HS-5 (cell line): Measurements from ENCODE around the gene AFF2.

ENCODE experiments used
- DNase-seq: peaks from one replicate; pipeline ENCODE4 v3.0.0-alpha.2; 2012; ENCODE audit warnings: low read depth

AFF2 gene

DNA sequence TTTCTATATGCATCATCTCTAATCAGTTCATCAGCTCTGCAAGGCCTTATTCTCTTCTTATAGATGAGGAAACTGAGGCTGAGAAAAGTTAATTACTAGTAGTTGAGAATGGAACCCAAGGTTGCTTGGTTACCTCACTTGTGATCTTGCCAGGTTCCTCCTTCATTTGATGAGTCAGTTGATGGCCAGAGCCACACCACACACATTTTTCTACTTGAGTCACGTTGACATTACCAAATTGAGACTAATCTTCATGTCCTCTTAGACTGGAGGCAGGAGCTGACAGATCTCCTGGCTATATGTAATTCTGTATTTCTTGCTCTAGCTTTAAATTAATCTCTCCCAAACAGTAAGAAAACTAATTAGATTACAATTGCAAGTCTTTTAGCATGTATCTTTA lies 428.4 kb downstream of the AFF2 start:
- DNase-seq: no peak

DNA sequence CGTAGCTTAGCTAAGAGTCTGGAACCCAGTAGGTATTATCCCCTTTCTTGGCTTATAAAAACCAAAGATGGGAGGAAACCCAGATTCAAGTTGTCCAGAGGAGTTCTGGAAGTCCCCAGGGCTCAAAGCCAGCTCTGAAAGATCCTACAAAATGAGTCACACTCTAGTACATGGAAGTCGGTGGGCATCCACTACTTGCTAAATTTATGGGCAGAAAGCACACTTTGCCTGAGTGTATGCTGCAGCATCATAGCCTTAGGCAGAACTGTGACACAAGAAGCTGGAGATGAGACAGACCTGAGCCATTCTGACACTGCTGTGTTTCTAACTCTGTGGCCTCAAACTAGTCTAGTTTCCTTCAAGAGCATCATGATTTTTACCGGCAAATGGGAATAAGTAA lies 429.3 kb downstream of the AFF2 start:
- no peak for DNase-seq

GRCh38 chrX:148930206-148930729 lies 429.9 kb downstream of the AFF2 start:
- no peak for DNase-seq

GRCh38 chrX:148933881-148934280 lies 433.5 kb downstream of the AFF2 start:
- DNase-seq: no peak

DNA sequence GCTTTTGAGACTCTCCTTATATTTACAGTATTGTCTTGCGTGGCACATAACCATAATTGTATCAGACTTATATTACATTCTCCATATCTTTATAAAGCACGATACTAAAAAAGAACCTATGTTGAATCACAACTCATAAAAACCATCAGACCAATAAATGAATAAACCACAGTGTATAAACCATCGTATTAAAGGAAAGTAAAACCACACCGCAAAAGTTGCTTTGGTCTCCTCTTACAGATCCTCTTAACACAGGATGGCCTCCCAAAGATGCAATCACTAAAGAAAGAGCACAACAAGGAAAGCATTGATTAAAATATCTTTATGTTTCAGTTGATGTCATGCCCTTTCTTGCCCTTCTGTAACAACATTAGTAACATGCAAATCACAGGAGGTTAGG lies 437.9 kb downstream of the AFF2 start:
- no peak for DNase-seq

DNA sequence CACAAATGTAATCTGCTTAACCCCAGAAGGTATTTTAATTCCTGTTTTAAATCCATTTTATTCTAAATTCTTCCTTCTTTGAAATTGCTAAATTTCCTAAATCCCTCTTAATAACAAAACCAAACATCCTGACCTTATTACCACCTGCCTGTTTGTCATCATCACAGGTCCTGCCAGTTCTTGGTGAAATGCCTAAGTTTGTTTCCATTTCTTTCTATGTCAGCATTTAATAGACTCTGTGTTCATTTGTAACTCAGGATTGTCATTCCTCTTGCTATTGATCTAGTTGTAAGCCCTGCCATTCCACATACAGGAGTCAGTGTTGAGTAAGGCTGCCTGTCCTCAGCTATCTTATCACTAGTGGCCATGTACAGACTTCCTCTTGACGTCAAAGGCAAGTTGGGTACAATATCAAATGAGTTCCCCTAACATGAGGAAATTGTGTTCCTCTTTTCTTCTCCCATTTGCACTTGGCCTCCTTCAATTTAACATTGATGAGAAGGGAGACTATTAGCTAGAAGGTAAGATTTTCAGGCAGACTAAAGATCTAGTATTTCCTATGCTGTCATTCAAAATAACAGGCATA lies 440.1 kb downstream of the AFF2 start:
- no peak for DNase-seq

DNA sequence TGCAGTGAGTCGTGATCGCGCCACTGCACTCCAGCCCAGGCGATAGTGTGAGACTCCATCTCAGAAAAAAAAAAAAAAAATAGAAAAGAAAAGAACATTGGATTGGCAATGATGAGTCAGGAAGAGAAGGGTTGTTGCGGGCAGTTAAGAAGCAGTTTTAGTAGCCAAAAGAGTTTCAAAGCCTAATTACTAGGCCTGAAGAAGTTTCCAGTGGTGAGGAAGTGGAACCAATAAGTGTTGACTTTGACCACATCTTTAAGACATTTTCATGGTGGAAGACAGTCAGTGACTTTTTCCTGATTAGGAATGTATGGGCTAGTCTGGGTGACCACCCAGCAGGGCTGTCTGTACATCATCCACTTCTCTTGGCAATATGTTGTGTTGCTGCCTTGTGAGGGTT lies 442.3 kb downstream of the AFF2 start:
- no peak for DNase-seq

DNA sequence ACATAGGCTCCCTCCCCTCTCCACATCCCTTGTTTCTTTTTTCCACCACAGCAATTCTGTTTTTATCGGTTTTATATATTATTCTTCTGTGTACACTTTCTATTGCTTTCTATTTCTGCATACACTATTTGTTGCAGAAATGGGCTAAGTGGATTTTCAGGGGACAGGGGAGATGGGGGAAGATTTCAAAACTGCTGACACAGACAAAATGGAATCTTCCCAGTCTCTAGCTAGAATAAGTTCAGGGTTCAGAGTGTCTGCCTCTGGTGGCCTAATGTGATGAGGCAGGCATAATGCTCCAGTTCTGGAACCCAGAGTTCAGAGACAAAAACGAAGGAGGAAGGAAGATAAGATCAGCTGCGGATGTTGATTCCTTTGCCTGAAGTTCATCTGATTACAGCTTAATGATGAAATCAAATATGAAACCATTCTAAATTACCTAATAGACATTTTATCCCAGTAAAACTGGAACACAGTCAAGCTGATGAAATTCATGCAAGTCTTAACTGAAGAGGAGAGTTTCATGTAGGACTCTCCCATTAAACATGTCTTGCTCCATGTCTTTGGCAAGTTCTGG lies 447.1 kb downstream of the AFF2 start:
- no peak for DNase-seq

DNA sequence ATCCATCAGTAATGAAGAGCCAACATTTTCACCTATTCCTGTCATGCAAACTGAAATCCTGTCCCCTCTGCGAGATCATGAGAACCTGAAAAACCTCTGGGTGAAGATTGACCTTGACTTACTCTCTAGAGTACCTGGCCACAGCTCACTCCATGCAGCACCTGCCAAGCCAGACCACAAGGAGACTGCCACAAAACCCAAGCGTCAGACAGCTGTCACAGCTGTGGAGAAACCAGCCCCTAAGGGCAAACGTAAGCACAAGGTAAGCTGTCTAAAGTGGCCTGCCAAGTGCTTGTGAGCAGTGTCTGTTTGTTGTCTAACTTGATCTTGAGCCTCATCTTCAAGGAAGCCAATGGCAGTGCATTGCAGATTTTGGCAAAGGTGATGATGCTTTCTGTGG lies 455.9 kb downstream of the AFF2 start:
- no peak for DNase-seq

DNA sequence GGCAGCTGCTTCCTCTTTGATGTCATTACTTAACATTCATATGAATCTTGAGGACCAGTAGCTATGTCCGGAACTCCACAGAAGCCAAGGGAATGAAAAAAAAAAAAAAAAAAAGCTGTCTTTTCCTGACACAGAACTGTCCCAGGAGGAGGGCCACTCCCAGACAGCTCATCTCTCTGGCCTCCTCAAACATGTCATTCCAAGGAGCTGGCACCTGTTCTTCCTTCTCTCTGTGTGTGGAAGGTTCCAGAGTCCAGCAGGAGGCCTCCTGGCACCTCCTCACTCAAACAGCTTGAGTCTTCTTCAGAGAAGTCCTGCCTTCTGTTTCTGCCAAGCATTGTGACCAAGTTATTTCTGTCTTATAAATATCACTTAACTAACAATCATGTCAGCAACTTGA lies 458.5 kb downstream of the AFF2 start:
- no peak for DNase-seq

- DNase-seq: no peak
These were observed 459.6 kb downstream of the AFF2 start for GRCh38 chrX:148960060-148960459.

DNA sequence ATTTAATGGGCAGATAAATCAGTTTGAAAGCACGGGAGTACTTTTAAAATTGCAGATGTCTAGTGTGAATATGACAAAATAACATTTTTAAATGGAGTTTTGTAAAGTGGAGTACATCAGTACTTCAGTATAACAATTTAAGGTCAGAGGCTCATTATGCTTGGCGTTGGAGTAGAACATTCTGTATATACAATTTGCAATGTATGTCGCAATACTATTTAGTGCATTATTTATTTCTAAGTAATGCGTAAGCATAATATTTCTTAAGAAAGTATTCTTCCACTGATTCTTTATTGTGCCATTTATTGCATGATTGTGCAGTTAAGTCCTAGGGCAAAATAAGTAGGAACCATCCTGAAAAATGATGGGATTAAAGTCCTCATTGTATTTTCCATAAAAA lies 461.6 kb downstream of the AFF2 start:
- DNase-seq: no peak

- DNase-seq: no peak
These were observed 476.4 kb downstream of the AFF2 start for GRCh38 chrX:148976571-148977400.

GRCh38 chrX:148979786-148980185 lies 479.4 kb downstream of the AFF2 start:
- no peak for DNase-seq

GRCh38 chrX:148984238-148984637 lies 483.8 kb downstream of the AFF2 start:
- no peak for DNase-seq

GRCh38 chrX:148991502-148991901 lies 491.1 kb downstream of the AFF2 start:
- no peak for DNase-seq

- DNase-seq: no peak
These were observed 495.2 kb downstream of the AFF2 start for GRCh38 chrX:148995661-148996060.

DNA sequence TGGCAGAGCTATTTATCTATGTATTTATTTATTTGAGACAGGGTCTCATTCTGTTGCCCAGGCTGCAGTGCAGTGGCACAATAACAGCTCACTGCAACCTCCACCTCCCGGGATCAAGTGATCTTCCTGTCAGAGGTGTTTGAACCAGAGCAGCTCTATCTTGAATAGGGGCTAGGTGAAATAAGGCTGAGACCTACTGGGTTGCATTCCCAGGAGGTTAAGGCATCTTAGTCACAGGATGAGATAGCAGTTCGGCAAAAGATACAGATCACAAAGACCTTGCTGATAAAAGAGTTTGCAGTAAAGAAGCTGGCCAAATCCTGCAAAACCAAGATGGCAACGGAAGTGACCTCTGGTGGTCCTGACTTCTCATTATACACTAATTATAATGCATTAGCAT lies 501.9 kb downstream of the AFF2 start:
- DNase-seq: no peak

DNA sequence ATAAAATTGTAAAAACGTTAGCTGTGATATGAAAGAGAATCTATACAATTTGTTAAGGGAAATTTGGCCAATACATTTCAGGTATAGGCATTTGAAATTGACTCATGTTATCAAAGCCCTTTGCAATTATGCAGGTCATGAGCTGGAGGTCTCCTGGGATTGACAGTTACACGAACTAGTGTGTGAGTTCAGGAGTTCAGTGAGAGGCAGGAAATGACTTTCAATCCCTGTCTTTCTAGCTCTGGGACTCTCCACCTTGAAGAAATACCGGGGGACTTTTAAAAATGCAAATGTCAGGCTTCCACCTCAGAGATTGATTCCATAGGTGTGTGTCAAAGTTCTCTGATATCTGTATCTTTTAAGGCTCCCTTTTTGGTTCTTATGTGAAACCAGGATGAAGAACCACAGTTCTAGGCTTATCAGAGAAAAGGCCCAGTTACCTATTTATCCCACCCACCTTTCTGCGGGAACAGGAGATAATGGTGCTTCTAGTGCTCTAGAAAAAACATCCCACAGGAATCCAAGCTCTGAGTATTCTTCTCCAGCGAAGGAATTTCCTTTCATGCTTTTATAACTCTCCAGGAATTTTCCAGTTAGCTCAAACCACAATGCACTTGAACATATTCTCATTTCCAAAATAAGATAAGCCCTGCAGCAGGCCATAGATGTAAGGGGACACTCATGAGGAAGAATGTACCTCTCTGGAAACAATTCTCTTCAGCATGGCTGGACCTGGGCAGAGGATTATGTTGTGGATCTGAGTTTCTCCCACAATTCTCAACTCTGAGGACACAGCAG lies 503.6 kb downstream of the AFF2 start:
- no peak for DNase-seq

GRCh38 chrX:149004936-149005335 lies 504.5 kb downstream of the AFF2 start:
- DNase-seq: no peak

DNA sequence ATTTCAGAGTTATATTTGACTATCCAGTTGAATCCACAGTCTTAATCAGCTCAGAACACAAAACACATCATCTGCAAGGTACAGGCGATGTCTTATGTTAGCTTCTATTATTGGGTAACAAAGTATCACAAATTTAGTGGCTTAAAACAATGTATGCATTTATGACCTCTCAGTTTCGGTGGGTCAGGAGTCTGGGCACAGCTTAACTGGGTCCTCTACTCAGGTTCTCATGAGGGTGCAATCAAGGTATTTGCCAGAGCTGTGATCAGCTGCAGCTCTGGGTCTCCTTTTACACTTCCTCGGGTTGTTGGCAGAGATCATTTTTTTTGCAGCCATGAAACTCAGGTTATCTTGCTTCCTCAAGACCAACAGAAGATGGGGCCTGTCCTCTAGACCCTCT lies 505.8 kb downstream of the AFF2 start:
- no peak for DNase-seq

- no peak for DNase-seq
These were observed 507.0 kb downstream of the AFF2 start for GRCh38 chrX:149007423-149007822.
